Measurements from ENCODE around the gene OR51V1. TPM values are rescaled to one million over a fixed set of nuclear protein-coding genes. Genes with fewer than 3 reads are reported as not detected.

Gene OR51V1
- total RNA-seq, 1 donor from 2014 or later, result not detected

DNA sequence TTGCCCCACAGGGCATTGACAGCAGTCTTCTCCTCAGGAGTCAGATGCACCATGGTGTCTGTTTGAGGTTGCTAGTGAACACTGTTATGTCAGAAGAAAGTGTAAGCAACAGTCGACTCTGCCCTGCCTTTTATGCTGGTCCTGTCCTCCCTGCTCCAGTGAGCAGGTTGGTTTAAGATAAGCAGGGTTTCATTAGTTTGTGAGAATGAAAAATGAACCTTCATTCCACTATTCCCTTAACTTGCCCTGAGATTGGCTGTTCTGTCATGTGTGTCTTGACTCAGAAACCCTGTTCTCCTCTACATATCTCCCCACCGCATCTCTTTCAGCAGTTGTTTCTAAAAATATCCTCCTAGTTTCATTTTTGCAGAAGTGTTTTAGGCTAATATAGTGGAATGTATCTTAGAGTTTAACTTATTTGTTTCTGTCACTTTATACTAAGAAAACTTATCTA lies 33.9 kb upstream of the OR51V1 start, which contains the start of gene HBD:
Gene HBD, minus strand, starts transcription at position 103 of the 454 bp plus-strand sequence. Its CDS starts 50 bp downstream, at position 53.
- TF ChIP-seq, protein P1, sequence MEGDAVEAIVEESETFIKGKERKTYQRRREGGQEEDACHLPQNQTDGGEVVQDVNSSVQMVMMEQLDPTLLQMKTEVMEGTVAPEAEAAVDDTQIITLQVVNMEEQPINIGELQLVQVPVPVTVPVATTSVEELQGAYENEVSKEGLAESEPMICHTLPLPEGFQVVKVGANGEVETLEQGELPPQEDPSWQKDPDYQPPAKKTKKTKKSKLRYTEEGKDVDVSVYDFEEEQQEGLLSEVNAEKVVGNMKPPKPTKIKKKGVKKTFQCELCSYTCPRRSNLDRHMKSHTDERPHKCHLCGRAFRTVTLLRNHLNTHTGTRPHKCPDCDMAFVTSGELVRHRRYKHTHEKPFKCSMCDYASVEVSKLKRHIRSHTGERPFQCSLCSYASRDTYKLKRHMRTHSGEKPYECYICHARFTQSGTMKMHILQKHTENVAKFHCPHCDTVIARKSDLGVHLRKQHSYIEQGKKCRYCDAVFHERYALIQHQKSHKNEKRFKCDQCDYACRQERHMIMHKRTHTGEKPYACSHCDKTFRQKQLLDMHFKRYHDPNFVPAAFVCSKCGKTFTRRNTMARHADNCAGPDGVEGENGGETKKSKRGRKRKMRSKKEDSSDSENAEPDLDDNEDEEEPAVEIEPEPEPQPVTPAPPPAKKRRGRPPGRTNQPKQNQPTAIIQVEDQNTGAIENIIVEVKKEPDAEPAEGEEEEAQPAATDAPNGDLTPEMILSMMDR (IDR thresholded peaks at IDR 0.05), result no peak
- DNase-seq (no peak), ATAC-seq (no peak)
- Histone ChIP-seq H3K36me3 (no peaks in the 10 kb centered on the region), H3K4me1 (no peaks in the 10 kb centered on the region), H3K27me3 (no peaks in the 10 kb centered on the region), H3K9me3 (no peaks in the 10 kb centered on the region), H3K27ac (no peak within 1 kb of the TSS), H3K4me3 (no peak within 1 kb of the TSS)
- intact Hi-C loops (cut with DNase I), result no loop called here

DNA sequence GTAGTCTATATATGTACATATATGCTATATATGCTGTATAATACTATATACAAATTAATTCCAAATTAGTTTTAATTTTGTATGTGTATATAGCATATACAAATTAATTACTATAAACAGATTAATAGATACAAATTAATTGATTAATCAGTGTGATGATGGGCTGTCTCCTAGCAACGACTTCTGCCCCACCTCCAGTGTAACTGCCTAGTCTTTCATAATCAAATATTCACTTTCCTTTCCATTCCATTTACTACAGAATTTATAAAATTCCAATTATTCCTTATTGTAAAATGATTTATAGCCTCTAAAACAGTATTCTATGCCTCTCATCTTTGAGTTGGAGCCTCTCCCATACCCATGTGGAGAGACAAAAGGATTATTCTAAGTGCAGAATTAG lies 32.8 kb upstream of the OR51V1 start:
- Histone ChIP-seq H3K4me3 (no peak overlapping the region), H3K27me3 (no peaks in the 10 kb centered on the region), H3K27ac (no peak overlapping the region), H3K36me3 (no peaks in the 10 kb centered on the region), H3K4me1 (no peaks in the 10 kb centered on the region), H3K9me3 (no peaks in the 10 kb centered on the region)
- no peak for ATAC-seq
- TF ChIP-seq, protein P1 (IDR thresholded peaks at IDR 0.05), result no peak
- DNase-seq, result no peak
- intact Hi-C loops (cut with DNase I), result no loop called here

DNA sequence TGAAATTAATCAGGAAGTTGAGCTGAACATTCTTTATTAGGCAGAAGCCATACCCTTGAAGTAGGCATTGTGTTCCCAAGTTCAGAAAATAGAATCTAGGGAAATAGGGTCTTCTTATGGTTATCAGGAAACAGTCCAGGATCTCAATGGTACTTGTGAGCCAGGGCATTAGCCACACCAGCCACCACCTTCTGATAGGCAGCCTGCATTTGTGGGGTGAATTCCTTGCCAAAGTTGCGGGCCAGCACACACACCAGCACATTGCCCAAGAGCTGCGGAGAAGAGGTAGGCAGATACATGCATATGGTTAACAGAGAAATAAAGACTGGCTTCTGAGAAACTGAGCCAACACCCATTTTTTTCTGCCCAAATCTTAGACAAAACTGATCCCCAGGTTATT lies 32.3 kb upstream of the OR51V1 start:
- intact Hi-C loops (cut with DNase I), result no loop called here
- Histone ChIP-seq H3K4me3 (no peak overlapping the region), H3K27me3 (no peaks in the 10 kb centered on the region), H3K4me1 (no peaks in the 10 kb centered on the region), H3K9me3 (no peaks in the 10 kb centered on the region), H3K27ac (no peak overlapping the region), H3K36me3 (no peaks in the 10 kb centered on the region)
- DNase-seq (no peak), ATAC-seq (no peak)
- TF ChIP-seq, protein P1 (IDR thresholded peaks at IDR 0.05), result no peak

DNA sequence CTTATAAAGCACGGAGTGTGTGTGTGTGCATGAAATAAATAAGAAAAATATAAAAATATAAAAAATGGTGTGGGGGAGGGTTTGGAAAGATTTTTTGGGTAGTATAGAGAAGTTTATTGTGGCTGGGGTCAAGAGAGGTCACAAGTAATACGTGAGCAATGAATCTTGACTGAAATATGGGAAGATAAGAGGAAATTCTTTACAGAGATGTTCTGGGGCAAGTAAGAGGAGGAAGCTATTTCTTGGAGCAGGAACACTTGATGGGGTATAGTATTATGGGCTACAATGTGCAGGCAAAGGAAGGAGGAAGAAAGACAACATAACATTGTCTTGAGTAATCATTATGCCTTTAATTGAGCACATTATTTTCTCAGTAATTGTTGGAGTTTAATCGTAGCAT lies 31.7 kb upstream of the OR51V1 start:
- H3K9me3 ChIP-seq, result no peaks in the 10 kb centered on the region
- intact Hi-C loops (cut with DNase I), result no loop called here
- TF ChIP-seq, protein P1 (IDR thresholded peaks at IDR 0.05), result no peak
- ATAC-seq (no peak), DNase-seq (no peak)
- no peaks in the 10 kb centered on the region for H3K36me3 ChIP-seq
- H3K4me3 ChIP-seq, result no peak overlapping the region
- no peaks in the 10 kb centered on the region for H3K4me1 ChIP-seq
- H3K27ac ChIP-seq, result no peak overlapping the region
- no peaks in the 10 kb centered on the region for H3K27me3 ChIP-seq

DNA sequence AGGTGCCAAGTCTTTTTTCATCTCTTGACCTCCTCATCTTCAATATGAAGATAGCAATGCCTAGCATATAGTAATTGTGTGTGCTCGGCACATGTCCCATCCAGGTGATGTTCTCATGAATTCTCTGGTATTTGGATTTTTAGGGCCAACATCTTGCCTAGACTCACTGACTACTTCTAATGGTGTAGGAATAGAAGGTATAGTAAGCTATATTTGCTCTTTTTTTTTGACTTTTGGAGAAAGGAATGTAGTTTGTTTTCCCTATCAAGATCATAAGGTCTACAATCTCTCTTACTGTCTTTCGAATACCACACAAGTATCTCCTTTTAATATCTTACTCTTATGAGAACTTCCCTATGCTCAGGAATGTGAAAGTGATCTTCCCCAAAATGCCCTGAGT lies 30.6 kb upstream of the OR51V1 start:
- Histone ChIP-seq H3K27ac (no peak overlapping the region), H3K27me3 (no peaks in the 10 kb centered on the region), H3K36me3 (no peaks in the 10 kb centered on the region), H3K4me1 (no peaks in the 10 kb centered on the region), H3K9me3 (no peaks in the 10 kb centered on the region), H3K4me3 (no peak overlapping the region)
- TF ChIP-seq, protein P1 (IDR thresholded peaks at IDR 0.05), result no peak
- intact Hi-C loops (cut with DNase I), result no loop called here
- no peak for ATAC-seq
- DNase-seq, result no peak

DNA sequence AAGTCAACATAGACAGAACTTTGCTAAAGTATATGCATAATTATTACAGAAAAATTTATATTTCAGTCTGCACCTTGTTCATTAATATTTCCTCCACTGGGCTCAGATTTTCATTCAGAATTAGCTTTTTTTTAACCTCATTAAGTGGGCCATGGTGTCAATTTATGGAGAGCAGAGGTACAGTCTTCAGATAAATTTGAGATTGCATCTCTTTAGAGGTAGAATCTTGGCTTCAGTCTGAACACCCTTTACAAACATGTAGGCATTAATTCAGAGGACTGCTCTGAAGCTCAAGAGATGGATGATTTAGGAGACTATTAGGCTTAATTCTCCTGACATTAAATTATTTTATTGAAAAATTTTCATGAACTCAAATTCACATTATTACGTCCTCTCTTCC lies 29.8 kb upstream of the OR51V1 start:
- Histone ChIP-seq H3K9me3 (no peaks in the 10 kb centered on the region), H3K27ac (no peak overlapping the region), H3K4me1 (no peaks in the 10 kb centered on the region), H3K27me3 (no peaks in the 10 kb centered on the region), H3K4me3 (no peak overlapping the region), H3K36me3 (no peaks in the 10 kb centered on the region)
- no peak for ATAC-seq
- intact Hi-C loops (cut with DNase I), result no loop called here
- DNase-seq, result no peak
- TF ChIP-seq, protein P1 (IDR thresholded peaks at IDR 0.05), result no peak
